Measurements from ENCODE around the gene UBAC1.
A peak's percentile ranks its signal among the peaks of the same experiment; 100 is the strongest.

The UBAC1 gene

GRCh38 chr9:135993409-135993742 lies 32.2 kb upstream of the UBAC1 start:
- no peak for DNase-seq

GRCh38 chr9:135992486-135993408 lies 31.6 kb upstream of the UBAC1 start:
- DNase-seq = no peak

- DNase-seq = no peak
Measured at GRCh38 chr9:135991771-135992170, 30.6 kb upstream of the UBAC1 start.

GRCh38 chr9:135990468-135991429 lies 29.6 kb upstream of the UBAC1 start:
- DNase-seq = peak; percentile 12

- DNase-seq = no peak
Measured at GRCh38 chr9:135989722-135990467, 28.7 kb upstream of the UBAC1 start.

GRCh38 chr9:135989157-135989556 lies 28.0 kb upstream of the UBAC1 start:
- no peak for DNase-seq

- no peak for DNase-seq
Measured at GRCh38 chr9:135988493-135988892, 27.3 kb upstream of the UBAC1 start.

GRCh38 chr9:135987838-135988404 lies 26.7 kb upstream of the UBAC1 start:
- DNase-seq = no peak

GRCh38 chr9:135986605-135987004 lies 25.4 kb upstream of the UBAC1 start:
- no peak for DNase-seq

- no peak for DNase-seq
Measured at GRCh38 chr9:135985889-135986288, 24.7 kb upstream of the UBAC1 start.

GRCh38 chr9:135985459-135985774 lies 24.2 kb upstream of the UBAC1 start:
- DNase-seq = no peak

GRCh38 chr9:135984072-135984710 lies 23.0 kb upstream of the UBAC1 start:
- DNase-seq = no peak

GRCh38 chr9:135983208-135984071 lies 22.3 kb upstream of the UBAC1 start:
- no peak for DNase-seq

GRCh38 chr9:135982499-135983207 lies 21.5 kb upstream of the UBAC1 start:
- DNase-seq = no peak

GRCh38 chr9:135980926-135981630 lies 19.9 kb upstream of the UBAC1 start:
- DNase-seq = no peak

GRCh38 chr9:135979547-135980166 lies 18.5 kb upstream of the UBAC1 start:
- no peak for DNase-seq

GRCh38 chr9:135978642-135979546 lies 17.7 kb upstream of the UBAC1 start:
- no peak for DNase-seq

GRCh38 chr9:135976944-135977343 lies 15.8 kb upstream of the UBAC1 start:
- DNase-seq = no peak
